Activated B cell treated with CpG ODN at 0.5 μM for 24 hours (primary cell): Measurements from ENCODE around the gene BNIPL. TPM values are rescaled to one million over a fixed set of nuclear protein-coding genes. Genes with fewer than 3 reads are reported as not detected.

Experiments used
- ATAC-seq: fragments of 200-7000 bp; cut with Tn5 transposase; one replicate; pipeline ENCODE4 v1.10.0; 2021; ENCODE audit warnings: low read depth, mild to moderate bottlenecking, moderate library complexity
- CTCF ChIA-PET: fragments of 350-600 bp; sonication (Branson Sonifier 250); formaldehyde crosslinking; loops from one replicate; lab custom pipeline; 2021; ENCODE audit warnings: antibody characterized with exemption; lab: Charles Lee
- POLR2A ChIA-PET: fragments of 350-600 bp; sonication (Branson Sonifier 250); formaldehyde crosslinking; loops from one replicate; lab custom pipeline; 2021; ENCODE audit warnings: antibody characterized with exemption; lab: Charles Lee
- DNase-seq: peaks from one replicate; pipeline ENCODE4 v3.0.0; 2022
- H3K27ac Mint-ChIP-seq: one replicate; pipeline ENCODE4 v1.8.0; 2020; ENCODE audit warnings: mixed read lengths
- H3K27me3 Mint-ChIP-seq: one replicate; pipeline ENCODE4 v1.8.0; 2021; ENCODE audit warnings: mixed read lengths
- H3K36me3 Mint-ChIP-seq: one replicate; pipeline ENCODE4 v1.8.0; 2021; ENCODE audit warnings: low read depth, mixed read lengths
- H3K4me1 Mint-ChIP-seq: one replicate; pipeline ENCODE4 v1.8.0; 2021; ENCODE audit warnings: mixed read lengths
- H3K4me3 Mint-ChIP-seq: one replicate; pipeline ENCODE4 v1.8.0; 2020; ENCODE audit warnings: mild to moderate bottlenecking, mixed read lengths
- H3K9me3 Mint-ChIP-seq: one replicate; pipeline ENCODE4 v1.8.0; 2020; ENCODE audit warnings: mixed read lengths
- CTCF ChIP-seq: fragments of 200-600 bp; IDR thresholded peaks from one replicate; pipeline ENCODE4 v1.8.0; 2022; ENCODE audit warnings: antibody characterized with exemption, mild to moderate bottlenecking
- intact Hi-C: fragments of 100-400 bp; cut with micrococcal nuclease; formaldehyde crosslinking; loops from one replicate; pipeline ENCODE4 v1.15.1; 2024
- total RNA-seq: library from RNA; stranded (reverse); gene quantifications from 2 replicates; pipeline ENCODE4 v1.2.3, GENCODE V29; 2022

Gene BNIPL
- total RNA-seq, 1 donor from 2014 or later = 1.00 TPM

- ATAC-seq = no peak
- H3K9me3 Mint-ChIP-seq = no peaks in the 10 kb centered on the region
- POLR2A ChIA-PET = no interaction called here
Observed at GRCh38 chr1:151000408-151000807, 36.0 kb upstream of the BNIPL start.

GRCh38 chr1:151001602-151002001, 34.8 kb upstream of the BNIPL start:
- ATAC-seq (no peak), DNase-seq (no peak)
- Mint-ChIP-seq H3K27me3 (no peaks in the 10 kb centered on the region), H3K4me3 (no peak overlapping the region), H3K36me3 (peaks cover 33% of the 10 kb centered on the region), H3K27ac (no peak overlapping the region), H3K4me1 (peaks cover 34% of the 10 kb centered on the region), H3K9me3 (no peaks in the 10 kb centered on the region)
- intact Hi-C loops = loop anchor here (10.0 kb wide), 1 partner anchor 253 kb away; the partner anchor contains the start of gene PSMD4
- ChIA-PET POLR2A (no interaction called here), CTCF (interaction anchor here (0.6 kb wide), 1 partner anchor 816 kb away, joined by 3 read pairs; no protein-coding TSS in a partner anchor)
- TF ChIP-seq CTCF = no peak

More at GRCh38 chr1:151000408-151000807, 36.0 kb upstream of the BNIPL start:
- no peak overlapping the region for H3K4me3 Mint-ChIP-seq
- intact Hi-C loops = loop anchor here (10.0 kb wide), 1 partner anchor 254 kb away; the partner anchor contains the start of gene PSMD4
- H3K36me3 Mint-ChIP-seq = peaks cover 33% of the 10 kb centered on the region
- no peak for DNase-seq
- no peak overlapping the region for H3K27ac Mint-ChIP-seq
- TF ChIP-seq CTCF = no peak
- CTCF ChIA-PET = no interaction called here
- peaks cover 23% of the 10 kb centered on the region for H3K4me1 Mint-ChIP-seq
- H3K27me3 Mint-ChIP-seq = no peaks in the 10 kb centered on the region

- DNase-seq (no peak), ATAC-seq (no peak)
- CTCF ChIA-PET = interaction anchor here (0.6 kb wide), 1 partner anchor 816 kb away, joined by 3 read pairs; no protein-coding TSS in a partner anchor
- TF ChIP-seq CTCF = no peak
- Mint-ChIP-seq H3K9me3 (no peaks in the 10 kb centered on the region), H3K4me1 (peaks cover 38% of the 10 kb centered on the region), H3K4me3 (no peak overlapping the region), H3K27me3 (no peaks in the 10 kb centered on the region), H3K27ac (no peak overlapping the region), H3K36me3 (peaks cover 31% of the 10 kb centered on the region)
- POLR2A ChIA-PET = no interaction called here
- intact Hi-C loops = loop anchor here (10.0 kb wide), 1 partner anchor 253 kb away; the partner anchor contains the start of gene PSMD4
Observed at GRCh38 chr1:151002051-151002450, 34.3 kb upstream of the BNIPL start.

GRCh38 chr1:151002611-151003010, 33.8 kb upstream of the BNIPL start:
- Mint-ChIP-seq H3K36me3 (peaks cover 25% of the 10 kb centered on the region), H3K4me1 (peaks cover 44% of the 10 kb centered on the region), H3K27me3 (no peaks in the 10 kb centered on the region), H3K4me3 (no peak overlapping the region), H3K9me3 (no peaks in the 10 kb centered on the region), H3K27ac (no peak overlapping the region)
- DNase-seq (no peak), ATAC-seq (no peak)
- intact Hi-C loops = loop anchor here (10.0 kb wide), 1 partner anchor 252 kb away; the partner anchor contains the start of gene PSMD4
- ChIA-PET POLR2A (no interaction called here), CTCF (interaction anchor here (0.9 kb wide), 1 partner anchor 9 kb away, joined by 3 read pairs; no protein-coding TSS in a partner anchor)
- no peak for TF ChIP-seq CTCF

GRCh38 chr1:151003180-151003579, 33.2 kb upstream of the BNIPL start:
- H3K9me3 Mint-ChIP-seq = no peaks in the 10 kb centered on the region

More at GRCh38 chr1:151003180-151003579, 33.2 kb upstream of the BNIPL start:
- ChIA-PET POLR2A (no interaction called here), CTCF (interaction anchor here (0.9 kb wide), 2 partner anchors 9 to 23 kb away, joined by 3 read pairs; no protein-coding TSS in a partner anchor)
- H3K27me3 Mint-ChIP-seq = no peaks in the 10 kb centered on the region
- ATAC-seq (no peak), DNase-seq (no peak)
- no peak for TF ChIP-seq CTCF
- H3K27ac Mint-ChIP-seq = no peak overlapping the region
- peaks cover 49% of the 10 kb centered on the region for H3K4me1 Mint-ChIP-seq
- no peak overlapping the region for H3K4me3 Mint-ChIP-seq
- intact Hi-C loops = loop anchor here (10.0 kb wide), 1 partner anchor 252 kb away; the partner anchor contains the start of gene PSMD4
- peaks cover 21% of the 10 kb centered on the region for H3K36me3 Mint-ChIP-seq
